PC-3 (cell line): Measurements from ENCODE around the gene ACP7. TPM values are rescaled to one million over a fixed set of nuclear protein-coding genes. Genes with fewer than 3 reads are reported as not detected.
"Not testable (repeated sequence)": the region's sequence is repeated elsewhere in the genome, so short reads cannot be mapped to it uniquely, and the experiment has no call there.

Source experiments
- ATAC-seq: fragments of 200-7000 bp; cut with Tn5 transposase; 2 replicates; pipeline ENCODE4 v1.9.1; 2020; ENCODE audit warnings: mild to moderate bottlenecking, moderate library complexity
- BruUV-seq: library from RNA; stranded (reverse); fragments of 400-500 nt; replicated peaks from 2 replicates; lab custom pipeline; 2021; lab: Mats Ljungman, UMichigan
- CTCF ChIA-PET: fragments of 300-600 bp; sonication (Branson Sonifier 250); formaldehyde crosslinking; loops from one replicate; lab custom pipeline; 2022; ENCODE audit warnings: antibody characterized with exemption; lab: Charles Lee
- POLR2A ChIA-PET: fragments of 300-600 bp; sonication (Branson Sonifier 250); formaldehyde crosslinking; loops from one replicate; lab custom pipeline; 2022; ENCODE audit warnings: antibody characterized with exemption; ENCODE audit not compliant: unreplicated experiment; lab: Charles Lee
- DNase-seq: peaks from one replicate; pipeline ENCODE4 v3.0.0-alpha.2; 2015
- H2AFZ ChIP-seq: fragments of 300-600 bp; sonication (generic); 2 replicates; pipeline ENCODE4 v1.6.0; 2016; ENCODE audit warnings: antibody characterized with exemption, low read length
- H3F3A ChIP-seq: fragments of 300-600 bp; sonication (generic); one replicate; pipeline ENCODE4 v1.6.0; 2017; ENCODE audit warnings: antibody characterized with exemption, low read length, control low read depth, mild to moderate bottlenecking; ENCODE audit not compliant: unreplicated experiment
- H3K27ac ChIP-seq: fragments of 300-600 bp; sonication (generic); 2 replicates; pipeline ENCODE4 v1.5.1; 2016; ENCODE audit warnings: mild to moderate bottlenecking, low read length
- H3K27me3 ChIP-seq: fragments of 300-600 bp; sonication (generic); 2 replicates; pipeline ENCODE4 v1.6.1; 2016; ENCODE audit warnings: low read length, mixed read lengths
- H3K36me3 ChIP-seq: fragments of 300-600 bp; sonication (generic); 2 replicates; pipeline ENCODE4 v1.6.1; 2016; ENCODE audit warnings: low read depth, mixed run types, low read length, mixed read lengths
- H3K4me1 ChIP-seq: fragments of 300-600 bp; sonication (generic); 2 replicates; pipeline ENCODE4 v1.5.1; 2016; ENCODE audit warnings: low read length; ENCODE audit not compliant: insufficient read depth
- H3K4me2 ChIP-seq: fragments of 300-600 bp; sonication (generic); 2 replicates; pipeline ENCODE4 v1.6.0; 2016; ENCODE audit warnings: low read length
- H3K4me3 ChIP-seq: fragments of 300-600 bp; sonication (generic); 2 replicates; pipeline ENCODE4 v1.5.1; 2016; ENCODE audit warnings: mild to moderate bottlenecking, low read length, mixed read lengths
- H3K79me2 ChIP-seq: fragments of 300-600 bp; sonication (generic); 2 replicates; pipeline ENCODE4 v1.6.1; 2017; ENCODE audit warnings: low read length, mixed read lengths
- H3K9ac ChIP-seq: fragments of 300-600 bp; sonication (generic); 2 replicates; pipeline ENCODE4 v1.6.0; 2016; ENCODE audit warnings: mild to moderate bottlenecking, low read length
- H3K9me2 ChIP-seq: fragments of 300-600 bp; sonication (generic); replicated peaks from 2 replicates; pipeline ENCODE4 v1.6.1; 2016; ENCODE audit warnings: mixed run types, low read length, mixed read lengths
- H3K9me3 ChIP-seq: fragments of 300-600 bp; sonication (generic); 2 replicates; pipeline ENCODE4 v1.6.1; 2016; ENCODE audit warnings: low read length, mixed read lengths
- H4K20me1 ChIP-seq: fragments of 300-600 bp; sonication (generic); 2 replicates; pipeline ENCODE4 v1.6.1; 2016; ENCODE audit warnings: low read length, mixed read lengths
- EZH2 ChIP-seq: fragments of 300-600 bp; sonication (generic); IDR thresholded peaks from one replicate; pipeline ENCODE4 v1.6.1; 2017; ENCODE audit warnings: antibody characterized with exemption, mild to moderate bottlenecking, low read length; ENCODE audit not compliant: unreplicated experiment
- EZH2phosphoT487 ChIP-seq: fragments of 300-600 bp; sonication (generic); IDR thresholded peaks from 2 replicates; pipeline ENCODE4 v1.6.1; 2018; ENCODE audit warnings: mild to moderate bottlenecking, antibody characterized with exemption, low read length, borderline replicate concordance
- intact Hi-C: fragments of 100-400 bp; cut with micrococcal nuclease; formaldehyde crosslinking; loops from 2 replicates; pipeline ENCODE4 v1.9.0; 2023
- total RNA-seq: library from RNA; depleted of rRNA; stranded (reverse); fragments of >200 nt; gene quantifications from 2 replicates; pipeline ENCODE4 v1.2.3, GENCODE V29; 2014
- TF ChIP-seq, protein P1 (sequence below): fragments of 300-600 bp; sonication (generic); conservative IDR thresholded peaks from 2 replicates; pipeline ENCODE4 v1.5.1; 2017; ENCODE audit warnings: antibody characterized with exemption, low read depth, mild to moderate bottlenecking, low read length

Gene ACP7
- total RNA-seq, 1 experiment from 2014 or later, result 5.0 TPM

DNA sequence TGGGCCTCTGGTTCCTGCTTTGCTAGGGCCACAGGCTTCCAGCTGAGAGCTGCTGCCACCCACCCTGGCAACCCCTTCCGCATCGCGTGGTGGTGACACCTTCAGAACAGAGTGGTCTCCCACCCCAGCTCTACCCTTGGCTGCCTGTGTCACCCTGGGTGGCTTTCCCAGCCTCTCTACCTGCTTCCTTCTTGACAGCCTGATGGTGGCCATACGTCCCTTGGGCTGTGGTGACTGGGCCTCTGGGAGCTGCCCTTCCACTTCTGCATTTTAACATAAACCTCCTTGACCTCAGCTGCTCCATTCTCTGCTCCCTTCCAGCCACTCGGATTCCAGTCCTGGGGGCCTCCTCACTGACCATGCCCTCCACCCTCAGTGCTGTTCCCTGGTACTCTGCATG, 58.5 kb downstream of the ACP7 start:
- Histone ChIP-seq H3K9me2 (no peaks in the 10 kb centered on the region), H3K36me3 (no peaks in the 10 kb centered on the region), H3K9me3 (no peaks in the 10 kb centered on the region), H3K4me1 (no peaks in the 10 kb centered on the region), H3K9ac (no peak overlapping the region), H3K4me3 (no peak overlapping the region), H3F3A (no peaks in the 10 kb centered on the region), H3K79me2 (peaks cover 88% of the 10 kb centered on the region), H2AFZ (no peak overlapping the region), H3K27me3 (no peaks in the 10 kb centered on the region), H4K20me1 (no peaks in the 10 kb centered on the region; the same call in 1 of the 2 replicates), H3K27ac (no peak overlapping the region), H3K4me2 (no peak overlapping the region)
- POLR2A ChIA-PET, result no interaction called here
- BruUV-seq, result no TSS peak
- TF ChIP-seq EZH2phosphoT487, result no peak
- CTCF ChIA-PET, result no interaction called here
- DNase-seq (no peak), ATAC-seq (no peak)
- intact Hi-C loops, result no loop called here

DNA sequence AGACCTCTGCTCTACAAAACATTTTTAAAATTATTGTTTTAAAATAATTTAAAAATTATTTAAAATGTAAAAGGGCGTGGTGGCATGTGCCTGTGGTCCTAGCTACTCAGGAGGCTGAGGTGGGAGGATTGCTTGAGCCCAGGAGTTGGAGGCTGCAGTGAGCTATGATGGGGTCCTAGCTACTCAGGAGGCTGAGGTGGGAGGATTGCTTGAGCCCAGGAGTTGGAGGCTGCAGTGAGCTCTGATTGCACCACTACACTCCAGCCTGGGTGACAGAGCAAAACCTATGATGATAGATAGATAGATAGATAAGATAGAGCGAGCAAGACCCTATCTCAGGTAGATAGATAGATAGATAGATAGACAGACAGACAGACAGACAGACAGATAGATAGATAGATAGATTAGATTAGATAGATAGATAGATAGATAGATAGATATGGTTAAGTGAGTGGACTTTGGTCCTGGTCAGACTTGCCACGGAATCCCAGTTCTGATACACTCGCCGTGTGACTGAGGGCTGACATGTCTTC, 59.7 kb downstream of the ACP7 start:
- H3K27me3 ChIP-seq, H2AFZ ChIP-seq, H4K20me1 ChIP-seq, H3K36me3 ChIP-seq, CTCF ChIA-PET, H3K9ac ChIP-seq, intact Hi-C loops, ATAC-seq, H3K4me3 ChIP-seq, H3F3A ChIP-seq, H3K9me2 ChIP-seq, BruUV-seq, H3K4me1 ChIP-seq, H3K4me2 ChIP-seq, DNase-seq, H3K9me3 ChIP-seq, POLR2A ChIA-PET, H3K27ac ChIP-seq: not testable (repeated sequence)
- peaks cover 84% of the 10 kb centered on the region for H3K79me2 ChIP-seq

DNA sequence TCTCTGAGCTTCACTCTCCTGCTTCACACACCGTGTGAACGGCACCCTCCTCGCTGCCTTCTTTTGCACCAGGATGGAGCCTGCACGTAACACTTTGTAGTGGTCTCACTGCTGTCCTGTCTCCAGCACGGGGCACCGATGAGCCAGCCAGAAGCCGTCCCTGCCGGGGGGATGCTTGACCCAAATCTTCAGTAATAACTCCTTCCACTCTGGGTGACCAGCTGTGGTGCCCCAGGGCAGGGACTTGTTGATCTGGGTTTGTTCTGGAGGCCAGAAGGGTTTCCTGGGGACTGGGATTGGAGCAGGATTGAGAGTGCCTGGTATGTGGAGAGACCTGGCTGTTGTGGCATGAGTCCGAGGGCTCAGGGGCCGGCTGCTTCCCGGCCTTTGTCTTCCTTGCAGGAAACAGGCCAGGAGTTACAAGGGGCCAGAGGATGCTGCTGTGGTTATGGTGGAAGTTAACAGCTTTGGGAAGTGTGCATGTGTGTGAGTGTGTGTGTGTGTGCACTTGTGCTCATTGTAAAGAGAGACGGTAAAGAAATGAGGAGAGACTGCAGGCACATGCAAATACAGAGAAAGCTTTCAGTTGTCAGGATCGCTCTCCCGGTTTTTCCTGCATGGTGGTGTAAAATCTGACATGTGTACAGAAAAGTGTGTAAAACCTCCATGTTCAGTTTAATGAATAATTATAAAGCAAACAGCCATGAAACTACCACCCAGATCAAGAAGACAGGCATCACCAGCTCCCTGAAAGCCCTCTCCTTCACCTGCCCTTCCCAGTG, 60.3 kb downstream of the ACP7 start:
- Histone ChIP-seq H3F3A (no peaks in the 10 kb centered on the region), H3K9ac (no peak overlapping the region), H3K9me2 (no peaks in the 10 kb centered on the region), H3K36me3 (no peaks in the 10 kb centered on the region), H4K20me1 (no peaks in the 10 kb centered on the region; the same call in 1 of the 2 replicates), H3K4me1 (no peaks in the 10 kb centered on the region), H3K4me2 (no peak overlapping the region), H3K4me3 (no peak overlapping the region), H3K79me2 (peaks cover 83% of the 10 kb centered on the region), H3K27me3 (no peaks in the 10 kb centered on the region), H2AFZ (no peak overlapping the region), H3K27ac (no peak overlapping the region), H3K9me3 (no peaks in the 10 kb centered on the region)
- DNase-seq (no peak), ATAC-seq (no peak)
- POLR2A ChIA-PET, result no interaction called here
- TF ChIP-seq EZH2phosphoT487 (no peak), EZH2 (no peak)
- TF ChIP-seq, protein P1, sequence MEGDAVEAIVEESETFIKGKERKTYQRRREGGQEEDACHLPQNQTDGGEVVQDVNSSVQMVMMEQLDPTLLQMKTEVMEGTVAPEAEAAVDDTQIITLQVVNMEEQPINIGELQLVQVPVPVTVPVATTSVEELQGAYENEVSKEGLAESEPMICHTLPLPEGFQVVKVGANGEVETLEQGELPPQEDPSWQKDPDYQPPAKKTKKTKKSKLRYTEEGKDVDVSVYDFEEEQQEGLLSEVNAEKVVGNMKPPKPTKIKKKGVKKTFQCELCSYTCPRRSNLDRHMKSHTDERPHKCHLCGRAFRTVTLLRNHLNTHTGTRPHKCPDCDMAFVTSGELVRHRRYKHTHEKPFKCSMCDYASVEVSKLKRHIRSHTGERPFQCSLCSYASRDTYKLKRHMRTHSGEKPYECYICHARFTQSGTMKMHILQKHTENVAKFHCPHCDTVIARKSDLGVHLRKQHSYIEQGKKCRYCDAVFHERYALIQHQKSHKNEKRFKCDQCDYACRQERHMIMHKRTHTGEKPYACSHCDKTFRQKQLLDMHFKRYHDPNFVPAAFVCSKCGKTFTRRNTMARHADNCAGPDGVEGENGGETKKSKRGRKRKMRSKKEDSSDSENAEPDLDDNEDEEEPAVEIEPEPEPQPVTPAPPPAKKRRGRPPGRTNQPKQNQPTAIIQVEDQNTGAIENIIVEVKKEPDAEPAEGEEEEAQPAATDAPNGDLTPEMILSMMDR, result no peak
- BruUV-seq, result no TSS peak
- CTCF ChIA-PET, result no interaction called here
- intact Hi-C loops, result no loop called here
